H1 (cell line): Measurements from ENCODE around the gene ATP6V1E1. TPM values are rescaled to one million over a fixed set of nuclear protein-coding genes. Genes with fewer than 3 reads are reported as not detected.

Experiments used
- EGR1 ChIP-seq: IDR thresholded peaks from 2 replicates; pipeline ENCODE4 v1.6.1; 2011; ENCODE audit warnings: low read depth, low read length, borderline replicate concordance
- GTF2F1 ChIP-seq: IDR thresholded peaks from 2 replicates; pipeline ENCODE4 v1.6.1; 2012; ENCODE audit warnings: low read depth, low read length, improper control_type of control experiment, borderline replicate concordance
- SAP30 ChIP-seq: fragments of 300-600 bp; sonication (generic); IDR thresholded peaks from 2 replicates; pipeline ENCODE4 v1.7.1; 2012; ENCODE audit warnings: low read length, moderate library complexity, mild to moderate bottlenecking, inconsistent platforms; ENCODE audit not compliant: insufficient read depth, insufficient replicate concordance
- polyA plus RNA-seq, 7 experiments: library from polyadenylated mRNA; depleted of rRNA in 3 of 7; stranded (reverse) in 5 of 7; unstranded in 2 of 7; fragments of >200 nt in 5 of 7; fragments of 200-250 nt in 2 of 7; gene quantifications; 1 replicate in 5 of 7; 2 replicates in 1 of 7; 4 replicates in 1 of 7; pipeline versions ENCODE4 v1.2.1 to v1.2.3, GENCODE V29; 2011 to 2013; ENCODE audit warnings: missing spikeins in 2 of 7, mixed read lengths in 2 of 7
- total RNA-seq: library from RNA; stranded (reverse); fragmentation: NEBNext Ultra II Directional; extraction: Animal tissue kit (Norgen Biotek cat#: 25700); gene quantifications from 2 replicates; pipeline ENCODE4 v1.2.1, GENCODE V29; 2021

ATP6V1E1 gene
- total and polyA plus RNA-seq, 2 of the 8 experiments (the other 6 are each of a cell fraction or from before 2014, with no cell fraction given) = 80.4 to 88.1 TPM

DNA sequence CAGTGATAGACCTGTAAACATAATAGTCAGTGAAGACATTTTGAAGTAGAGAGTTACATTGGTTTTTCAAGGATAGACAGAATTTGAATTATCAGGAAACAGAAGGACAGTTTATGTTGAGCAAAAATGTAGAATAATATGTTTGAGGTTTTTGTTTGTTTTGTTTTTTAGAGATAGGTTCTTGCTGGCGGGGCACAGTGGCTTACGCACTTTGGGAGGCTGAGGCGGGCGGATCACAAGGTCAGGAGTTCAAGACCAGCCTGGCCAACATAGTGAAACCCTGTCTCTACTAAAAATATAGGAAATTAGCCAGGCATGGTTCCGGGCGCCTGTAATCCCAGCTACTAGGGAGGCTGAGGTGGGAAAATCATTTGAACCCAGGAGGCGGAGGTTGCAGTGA is 45.6 kb upstream of the ATP6V1E1 start (continued):
- TF ChIP-seq SAP30 = no peak
- TF ChIP-seq GTF2F1 = no peak
- TF ChIP-seq EGR1 = no peak
